ENCODE data around the gene B4GALNT4.

Gene B4GALNT4

GRCh38 chr11:380095-380480 is 10.8 kb downstream of the B4GALNT4 start:
- no peak for DNase-seq (ENCODE audit: extremely low read depth, low read depth)
- TF ChIP-seq CTCF (IDR thresholded peaks at IDR 0.05; ENCODE audit: low read depth, low read length, missing control alignments), result no peak
- H3K4me3 ChIP-seq (replicated peaks; ENCODE audit: low read depth, low read length), result no peak overlapping the region

- DNase-seq (ENCODE audit: extremely low read depth, low read depth), result no peak
- TF ChIP-seq CTCF (IDR thresholded peaks at IDR 0.05; ENCODE audit: low read depth, low read length, missing control alignments), result no peak
- no peak overlapping the region for H3K4me3 ChIP-seq (replicated peaks; ENCODE audit: low read depth, low read length)
Measured at GRCh38 chr11:380491-380890, 11.2 kb downstream of the B4GALNT4 start.

GRCh38 chr11:380996-381395 is 11.7 kb downstream of the B4GALNT4 start:
- no peak overlapping the region for H3K4me3 ChIP-seq (replicated peaks; ENCODE audit: low read depth, low read length)
- no peak for TF ChIP-seq CTCF (IDR thresholded peaks at IDR 0.05; ENCODE audit: low read depth, low read length, missing control alignments)
- no peak for DNase-seq (ENCODE audit: extremely low read depth, low read depth)

- no peak for DNase-seq (ENCODE audit: extremely low read depth, low read depth)
- no peak for TF ChIP-seq CTCF (IDR thresholded peaks at IDR 0.05; ENCODE audit: low read depth, low read length, missing control alignments)
- no peak overlapping the region for H3K4me3 ChIP-seq (replicated peaks; ENCODE audit: low read depth, low read length)
Measured at GRCh38 chr11:381501-382072, 12.3 kb downstream of the B4GALNT4 start.

- no peak for DNase-seq (ENCODE audit: extremely low read depth, low read depth)
- TF ChIP-seq CTCF (IDR thresholded peaks at IDR 0.05; ENCODE audit: low read depth, low read length, missing control alignments), result no peak
- no peak overlapping the region for H3K4me3 ChIP-seq (replicated peaks; ENCODE audit: low read depth, low read length)
Measured at GRCh38 chr11:382081-382629, 12.9 kb downstream of the B4GALNT4 start.

- TF ChIP-seq CTCF (IDR thresholded peaks at IDR 0.05; ENCODE audit: low read depth, low read length, missing control alignments), result no peak
- H3K4me3 ChIP-seq (replicated peaks; ENCODE audit: low read depth, low read length), result no peak overlapping the region
- no peak for DNase-seq (ENCODE audit: extremely low read depth, low read depth)
Measured at GRCh38 chr11:383431-383830, 14.1 kb downstream of the B4GALNT4 start.

- no peak for TF ChIP-seq CTCF (IDR thresholded peaks at IDR 0.05; ENCODE audit: low read depth, low read length, missing control alignments)
- no peak overlapping the region for H3K4me3 ChIP-seq (replicated peaks; ENCODE audit: low read depth, low read length)
- no peak for DNase-seq (ENCODE audit: extremely low read depth, low read depth)
Measured at GRCh38 chr11:384511-384910, 15.2 kb downstream of the B4GALNT4 start.
